B cell (primary cell): ENCODE measurements around the gene NEUROG2. TPM values are rescaled to one million over a fixed set of nuclear protein-coding genes. Genes with fewer than 3 reads are reported as not detected.

ENCODE experiments used
- ATAC-seq: fragments of 200-7000 bp; cut with Tn5 transposase; one replicate; pipeline ENCODE4 v1.10.0; 2021; ENCODE audit warnings: low read depth, mild to moderate bottlenecking, moderate number of reproducible peaks, moderate library complexity
- CTCF ChIA-PET: fragments of 350-600 bp; sonication (Branson Sonifier 250); formaldehyde crosslinking; loops from one replicate; lab custom pipeline; 2021; ENCODE audit warnings: antibody characterized with exemption, inconsistent platforms; lab: Charles Lee
- POLR2A ChIA-PET: fragments of 350-600 bp; sonication (Branson Sonifier 250); formaldehyde crosslinking; loops from one replicate; lab custom pipeline; 2021; ENCODE audit warnings: antibody characterized with exemption; lab: Charles Lee
- DNase-seq: peaks from one replicate; pipeline ENCODE4 v3.0.0; 2013
- H2AFZ ChIP-seq: 2 replicates; pipeline ENCODE4 v1.6.1; 2012; ENCODE audit warnings: mild to moderate bottlenecking, low read depth, low read length; ENCODE audit not compliant: insufficient read depth, poor library complexity, severe bottlenecking
- H3K27ac ChIP-seq, 2 donors: 1 replicate in 1 of 2; 2 replicates in 1 of 2; pipeline ENCODE4 v1.5.1; 2012 to 2013; ENCODE audit warnings: low read length in 2 of 2, mild to moderate bottlenecking in 2 of 2, moderate library complexity in 1 of 2
- H3K27me3 ChIP-seq, 4 experiments: fragments of 200-600 bp in 1 of 4; sonication (generic) in 1 of 4; replicated peaks in 1 of 4; 1 replicate in 2 of 4; 2 replicates in 2 of 4; pipeline versions ENCODE4 v1.6.1 to v1.7.0; 2013 to 2016; ENCODE audit warnings: low read length in 3 of 4, mild to moderate bottlenecking in 2 of 4, mixed read lengths in 1 of 4, moderate library complexity in 1 of 4; ENCODE audit not compliant: insufficient read depth in 4 of 4, control insufficient read depth in 3 of 4; ENCODE audit errors: control extremely low read depth in 1 of 4
- H3K36me3 ChIP-seq, 2 experiments: replicated peaks in 1 of 2; 1 replicate in 1 of 2; 2 replicates in 1 of 2; pipeline versions ENCODE4 v1.6.1 to v1.7.1; 2013; ENCODE audit warnings: low read length in 1 of 2; ENCODE audit not compliant: insufficient read depth in 2 of 2, control insufficient read depth in 1 of 2; ENCODE audit errors: control extremely low read depth in 1 of 2, extremely low read depth in 1 of 2
- H3K4me1 ChIP-seq, 2 donors: fragments of 200-600 bp in 1 of 2; sonication (generic) in 1 of 2; 1 replicate in 1 of 2; 2 replicates in 1 of 2; pipeline versions ENCODE4 v1.5.1 to v1.6.1; 2013 to 2017; ENCODE audit warnings: low read length in 2 of 2; ENCODE audit not compliant: control insufficient read depth in 2 of 2, insufficient read depth in 2 of 2
- H3K4me2 ChIP-seq: replicated peaks from 2 replicates; pipeline ENCODE3; 2012; ENCODE audit warnings: mild to moderate bottlenecking, low read depth, low read length; ENCODE audit not compliant: poor library complexity, severe bottlenecking
- H3K4me3 ChIP-seq, 5 experiments: fragments of 200-600 bp in 1 of 5; sonication (generic) in 1 of 5; 1 replicate in 3 of 5; 2 replicates in 2 of 5; pipeline versions ENCODE4 v1.5.1 to v1.7.0; 2011 to 2016; ENCODE audit warnings: low read length in 4 of 5, mild to moderate bottlenecking in 4 of 5, low read depth in 2 of 5, control low read depth in 1 of 5, moderate library complexity in 1 of 5; ENCODE audit not compliant: insufficient read depth in 1 of 5; ENCODE audit errors: control extremely low read depth in 1 of 5, extremely low read depth in 1 of 5
- H3K79me2 ChIP-seq: fragments of 200-600 bp; sonication (generic); one replicate; pipeline ENCODE4 v1.6.0; 2016; ENCODE audit warnings: low read length; ENCODE audit not compliant: control insufficient read depth, insufficient read depth
- H3K9ac ChIP-seq: fragments of 200-600 bp; sonication (generic); 2 replicates; pipeline ENCODE4 v1.6.1; 2017; ENCODE audit warnings: mild to moderate bottlenecking, low read length, moderate library complexity
- H3K9me3 ChIP-seq, 3 donors: one replicate each; pipeline versions ENCODE4 v1.6.1 to v1.7.1; 2013; ENCODE audit warnings: low read length in 2 of 3; ENCODE audit not compliant: control insufficient read depth in 2 of 3, insufficient read depth in 1 of 3; ENCODE audit errors: control extremely low read depth in 1 of 3
- H4K20me1 ChIP-seq: 2 replicates; pipeline ENCODE4 v1.6.0; 2012; ENCODE audit warnings: mild to moderate bottlenecking, low read length; ENCODE audit not compliant: insufficient read depth, control insufficient read depth, poor library complexity, severe bottlenecking
- H3K27ac Mint-ChIP-seq: one replicate; pipeline ENCODE4 v1.8.0; 2021; ENCODE audit warnings: mixed read lengths
- H3K27me3 Mint-ChIP-seq: one replicate; pipeline ENCODE4 v1.8.0; 2021; ENCODE audit warnings: mixed read lengths
- H3K4me1 Mint-ChIP-seq: one replicate; pipeline ENCODE4 v1.8.0; 2021; ENCODE audit warnings: mixed read lengths
- H3K4me3 Mint-ChIP-seq: one replicate; pipeline ENCODE4 v1.8.0; 2021; ENCODE audit warnings: mixed read lengths
- H3K9me3 Mint-ChIP-seq: one replicate; pipeline ENCODE4 v1.8.0; 2022; ENCODE audit warnings: mixed read lengths; ENCODE audit not compliant: insufficient read depth
- CTCF ChIP-seq: fragments of 200-600 bp; IDR thresholded peaks from one replicate; pipeline ENCODE4 v1.8.0; 2022; ENCODE audit warnings: antibody characterized with exemption, mild to moderate bottlenecking
- EZH2 ChIP-seq: IDR thresholded peaks from 2 replicates; pipeline ENCODE4 v1.6.1; 2012; ENCODE audit warnings: borderline replicate concordance, low read depth, mild to moderate bottlenecking, moderate library complexity, low read length; ENCODE audit not compliant: insufficient read depth, poor library complexity, severe bottlenecking
- WGBS: methylation state at CpG from one replicate; pipeline ENCODE4 v1.1.5; 2013; ENCODE audit warnings: missing lambda C conversion rate; ENCODE audit not compliant: insufficient coverage; 5-methylcytosine and 5-hydroxymethylcytosine counted together
- intact Hi-C: fragments of 100-400 bp; cut with micrococcal nuclease; formaldehyde crosslinking; loops from one replicate; pipeline ENCODE4 v1.10.0; 2022
- polyA minus RNA-seq: library from RNA; depleted of rRNA, polyadenylated mRNA; stranded (reverse); fragments of >200 nt; gene quantifications from 2 replicates; pipeline ENCODE4 v1.2.3, GENCODE V29; 2012
- polyA plus RNA-seq: library from polyadenylated mRNA; depleted of rRNA; stranded (reverse); fragments of >200 nt; gene quantifications from 2 replicates; pipeline ENCODE4 v1.2.3, GENCODE V29; 2012
- total RNA-seq, 2 donors: library from RNA; stranded (reverse); fragments of 120-200 nt in 1 of 2; gene quantifications; 1 replicate in 1 of 2; 2 replicates in 1 of 2; pipeline versions ENCODE4 v1.2.3 to v1.2.4, GENCODE V29; 2013 to 2022

The NEUROG2 gene
- total RNA-seq: not detected in 2 replicates
- not detected for total RNA-seq (2013)
- not detected in 2 replicates for polyA plus RNA-seq
- not detected in 2 replicates for polyA minus RNA-seq

DNA sequence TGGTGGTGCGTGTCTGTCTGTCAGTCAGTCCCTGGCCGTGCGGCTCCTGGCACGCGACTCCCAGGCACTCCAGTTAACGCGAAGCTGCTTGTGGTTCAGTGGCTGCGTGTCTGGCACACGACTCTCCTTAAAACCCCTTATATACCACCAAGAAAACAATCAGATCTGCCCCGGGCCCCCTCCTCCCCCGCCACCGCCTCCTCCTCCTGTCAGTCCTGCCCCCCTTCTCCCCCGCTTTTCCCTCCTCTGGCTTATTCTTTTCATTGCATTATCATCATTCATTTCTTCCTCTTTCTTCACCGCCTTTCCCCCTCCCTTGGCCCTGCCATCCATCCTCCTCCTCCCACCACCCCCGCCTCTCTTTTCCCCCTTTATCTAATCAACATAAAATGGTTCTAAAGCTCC is at the start of gene NEUROG2:
TSS of gene NEUROG2 (minus strand) at position 115 of the 405 bp plus-strand sequence. CDS start 705 bp downstream, outside the sequence.
- Histone ChIP-seq H3K9me3 (peaks cover 0 to 35% (median 20%) of the 10 kb centered on the region in 3 donors), H4K20me1 (no peaks in the 10 kb centered on the region), H3K27me3 (peaks cover 4 to 85% (median 80%) of the 10 kb centered on the region in 4 experiments), H3K4me3 (peak within 1 kb of the TSS; percentile 35 to 75 (median 60)), H3K4me1 (peaks cover 51 to 76% of the 10 kb centered on the region in 2 donors), H3K4me2 (peak within 1 kb of the TSS; percentile 98), H3K79me2 (no peaks in the 10 kb centered on the region), H3K9ac (peak within 1 kb of the TSS; percentile 75), H3K27ac (no peak within 1 kb of the TSS), H3K36me3 (no peaks in the 10 kb centered on the region), H2AFZ (peak within 1 kb of the TSS; percentile 88)
- WGBS: under 1% methylated on average over 11 of the region's 15 CpGs
- TF ChIP-seq EZH2 (no peak), CTCF (no peak)
- DNase-seq (no peak), ATAC-seq (no peak)
- peak within 1 kb of the TSS; percentile 96 for H3K4me3 Mint-ChIP-seq
- peaks cover 59% of the 10 kb centered on the region for H3K4me1 Mint-ChIP-seq
- peak within 1 kb of the TSS; percentile 66 for H3K27ac Mint-ChIP-seq
- peaks cover 5% of the 10 kb centered on the region for H3K9me3 Mint-ChIP-seq
- ChIA-PET POLR2A (no interaction called here), CTCF (interaction anchor here (0.6 to 0.7 kb wide), 2 partner anchors 301 to 1225 kb away, joined by 3 read pairs; no protein-coding TSS in a partner anchor)
- intact Hi-C loops: loop anchor here (10.0 kb wide), 2 partner anchors 189 to 1901 kb away; no protein-coding TSS in a partner anchor
- peaks cover 94% of the 10 kb centered on the region for H3K27me3 Mint-ChIP-seq

DNA sequence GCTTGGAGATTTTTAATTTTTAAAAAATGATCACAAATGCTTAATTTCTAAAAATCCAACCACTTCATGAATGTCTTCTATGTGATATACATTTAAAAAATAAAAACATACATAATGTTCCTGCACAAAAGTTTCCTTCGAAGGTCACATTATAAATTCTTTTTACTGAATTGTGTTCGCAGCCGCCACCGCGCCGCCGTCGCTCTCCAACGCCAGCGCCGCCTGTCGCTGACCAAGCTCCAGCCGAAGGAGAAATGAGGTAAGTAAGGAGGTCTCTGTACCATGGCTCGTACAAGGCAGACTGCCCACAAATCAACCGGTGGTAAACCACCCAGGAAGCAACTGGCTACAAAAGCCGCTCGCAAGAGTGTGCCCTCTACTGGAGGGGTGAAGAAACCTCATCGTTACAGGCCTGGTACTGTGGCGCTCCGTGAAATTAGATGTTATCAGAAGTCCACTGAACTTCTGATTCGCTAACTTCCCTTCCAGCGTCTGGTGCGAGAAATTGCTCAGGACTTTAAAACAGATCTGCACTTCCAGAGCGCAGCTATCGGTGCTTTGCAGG is 48.8 kb upstream of the NEUROG2 start:
- Histone ChIP-seq H2AFZ (no peak overlapping the region), H3K4me2 (no peak overlapping the region), H3K4me3 (no peak overlapping the region), H4K20me1 (no peaks in the 10 kb centered on the region), H3K4me1 (peaks cover 3 to 10% of the 10 kb centered on the region in 2 donors), H3K27ac (no peak overlapping the region), H3K9me3 (peaks cover 0 to 5% (median 0%) of the 10 kb centered on the region in 3 donors), H3K36me3 (no peaks in the 10 kb centered on the region), H3K79me2 (no peaks in the 10 kb centered on the region), H3K27me3 (no peaks in the 10 kb centered on the region), H3K9ac (no peak overlapping the region)
- intact Hi-C loops: no loop called here
- TF ChIP-seq CTCF (no peak), EZH2 (no peak)
- CTCF ChIA-PET: no interaction called here
- H3K27ac Mint-ChIP-seq: no peak overlapping the region
- ATAC-seq (no peak), DNase-seq (no peak)
- 98% methylated on average over 22 of the region's 25 CpGs for WGBS
- H3K27me3 Mint-ChIP-seq: no peaks in the 10 kb centered on the region
- H3K9me3 Mint-ChIP-seq: no peaks in the 10 kb centered on the region
- POLR2A ChIA-PET: no interaction called here
- H3K4me1 Mint-ChIP-seq: peaks cover 9% of the 10 kb centered on the region
- H3K4me3 Mint-ChIP-seq: no peak overlapping the region
